HepG2 (cell line): Measurements from ENCODE around the gene SNAP91. TPM values are rescaled to one million over a fixed set of nuclear protein-coding genes. Genes with fewer than 3 reads are reported as not detected.

Experiments used
- ATAC-seq: fragments of 200-7000 bp; cut with Tn5 transposase; 3 replicates; pipeline ENCODE4 v1.9.1; 2020; ENCODE audit warnings: mild to moderate bottlenecking, moderate library complexity
- BruUV-seq: library from RNA; stranded (reverse); fragments of 400-500 nt; replicated peaks from 2 replicates; lab custom pipeline; 2021; lab: Mats Ljungman, UMichigan
- CTCF ChIA-PET: fragments of 300-600 bp; formaldehyde crosslinking; extraction: SDS; loops from one replicate; lab custom pipeline; 2021; ENCODE audit warnings: low total read pairs, inconsistent platforms, low intra/inter-chr PET ratio; lab: Yijun Ruan, JAX
- POLR2A ChIA-PET: fragments of 350-600 bp; sonication (Branson Sonifier 250); formaldehyde crosslinking; loops from one replicate; lab custom pipeline; 2020; ENCODE audit warnings: antibody characterized with exemption, inconsistent platforms; lab: Yijun Ruan, JAX
- DNase-seq: peaks from one replicate; pipeline ENCODE4 v3.0.0-alpha.2; 2015; ENCODE audit warnings: low spot score
- FAIRE-seq: peaks from 3 replicates; lab custom pipeline; 2011; peaks lifted over from hg19 to GRCh38; lab: Jason Lieb, UNC
- H2AFZ ChIP-seq: one replicate; pipeline ENCODE4 v1.6.1; 2011; ENCODE audit warnings: low read length, inconsistent platforms
- H3K27ac ChIP-seq: fragments of 300-600 bp; 3 replicates; pipeline ENCODE4 v1.8.0; 2011; ENCODE audit warnings: mixed run types, mild to moderate bottlenecking, mixed read lengths, low read length, inconsistent platforms; ENCODE audit not compliant: insufficient read depth; ENCODE audit errors: extremely low read length
- H3K27me3 ChIP-seq, 2 experiments: fragments of 200-600 bp in 1 of 2; 2 replicates in 1 of 2; 3 replicates in 1 of 2; pipeline versions ENCODE4 v1.6.0 to v1.8.0; 2011; ENCODE audit warnings: low read length in 2 of 2, mild to moderate bottlenecking in 2 of 2, moderate library complexity in 2 of 2, inconsistent platforms in 1 of 2; ENCODE audit not compliant: insufficient read depth in 2 of 2, control insufficient read depth in 1 of 2
- H3K36me3 ChIP-seq, 2 experiments: fragments of 200-600 bp in 1 of 2; replicated peaks in 1 of 2; 2 replicates in 1 of 2; 3 replicates in 1 of 2; pipeline versions ENCODE4 v1.5.1 to v1.8.0; 2011; ENCODE audit warnings: low read length in 2 of 2, inconsistent platforms in 1 of 2; ENCODE audit not compliant: insufficient read depth in 2 of 2, control insufficient read depth in 1 of 2
- H3K4me1 ChIP-seq: 2 replicates; pipeline ENCODE4 v1.5.1; 2012; ENCODE audit warnings: low read length, inconsistent platforms; ENCODE audit not compliant: insufficient read depth
- H3K4me2 ChIP-seq: 2 replicates; pipeline ENCODE4 v1.6.0; 2011; ENCODE audit warnings: low read depth, low read length, inconsistent platforms
- H3K4me3 ChIP-seq, 3 experiments: fragments of 200-600 bp in 1 of 3; sonication (generic), shearing (Covaris generic) in 1 of 3; replicated peaks in 1 of 3; 2 replicates each; pipeline ENCODE4 v1.5.1; 2011 to 2016; ENCODE audit warnings: low read length in 3 of 3, inconsistent platforms in 2 of 3, low read depth in 2 of 3, mild to moderate bottlenecking in 2 of 3, control low read depth in 1 of 3, mixed read lengths in 1 of 3; ENCODE audit not compliant: insufficient read depth in 1 of 3
- H3K79me2 ChIP-seq: one replicate; pipeline ENCODE4 v1.6.1; 2011; ENCODE audit warnings: low read length, inconsistent platforms; ENCODE audit not compliant: insufficient read depth
- H3K9ac ChIP-seq: 2 replicates; pipeline ENCODE4 v1.6.0; 2011; ENCODE audit warnings: mild to moderate bottlenecking, low read depth, low read length, inconsistent platforms; ENCODE audit not compliant: insufficient read depth
- H3K9me3 ChIP-seq: 2 replicates; pipeline ENCODE4 v1.5.1; 2012; ENCODE audit warnings: mild to moderate bottlenecking, low read length
- H4K20me1 ChIP-seq: 2 replicates; pipeline ENCODE4 v1.6.0; 2011; ENCODE audit warnings: inconsistent platforms, mild to moderate bottlenecking, low read length, moderate library complexity; ENCODE audit not compliant: insufficient read depth
- BRD4 ChIP-seq: sonication (generic); formaldehyde crosslinking; IDR thresholded peaks from 2 replicates; pipeline ENCODE4 v1.4.0; 2020; ENCODE audit warnings: missing genetic modification reagents
- HDAC2 ChIP-seq: sonication (generic); formaldehyde crosslinking; IDR thresholded peaks from 2 replicates; pipeline ENCODE4 v1.4.0; 2020; ENCODE audit warnings: missing genetic modification reagents
- IRX3 ChIP-seq: sonication (generic); formaldehyde crosslinking; IDR thresholded peaks from 2 replicates; pipeline ENCODE4 v1.8.1; 2023; ENCODE audit warnings: mild to moderate bottlenecking, low read depth, missing genetic modification reagents, borderline replicate concordance
- MTF1 ChIP-seq: sonication (generic); formaldehyde crosslinking; IDR thresholded peaks from 2 replicates; pipeline ENCODE4 v1.5.0; 2020; ENCODE audit warnings: missing genetic modification reagents
- NONO ChIP-seq, 2 experiments: fragments of 450-650 bp in 1 of 2; sonication (generic) in 1 of 2; formaldehyde crosslinking in 1 of 2; IDR thresholded peaks in 1 of 2; conservative IDR thresholded peaks in 1 of 2; 2 replicates each; pipeline versions ENCODE4 v1.6.1 to v1.8.0; 2017 to 2022; ENCODE audit warnings: mild to moderate bottlenecking in 1 of 2, missing genetic modification reagents in 1 of 2, moderate library complexity in 1 of 2
- REPIN1 ChIP-seq: sonication (generic); formaldehyde crosslinking; IDR thresholded peaks from 2 replicates; pipeline ENCODE4 v1.8.0; 2022; ENCODE audit warnings: missing genetic modification reagents, low read depth, mild to moderate bottlenecking, borderline replicate concordance
- WIZ ChIP-seq: sonication (generic); formaldehyde crosslinking; IDR thresholded peaks from 2 replicates; pipeline ENCODE4 v1.5.1; 2020; ENCODE audit warnings: mild to moderate bottlenecking, missing genetic modification reagents
- ZBTB8A ChIP-seq: sonication (generic); formaldehyde crosslinking; IDR thresholded peaks from 2 replicates; pipeline ENCODE4 v1.4.0; 2020; ENCODE audit warnings: mild to moderate bottlenecking, low read depth, missing genetic modification reagents, borderline replicate concordance
- ZNF780A ChIP-seq: sonication (generic); formaldehyde crosslinking; IDR thresholded peaks from 2 replicates; pipeline ENCODE4 v1.8.0; 2022; ENCODE audit warnings: mild to moderate bottlenecking, missing genetic modification reagents, moderate library complexity
- ZNF782 ChIP-seq: sonication (generic); formaldehyde crosslinking; IDR thresholded peaks from 2 replicates; pipeline ENCODE4 v1.4.0; 2020; ENCODE audit warnings: missing genetic modification reagents, mild to moderate bottlenecking, borderline replicate concordance
- WGBS: methylation state at CpG from one replicate; pipeline ENCODE4 v1.1.6; 2017; ENCODE audit warnings: low lambda C conversion rate; 5-methylcytosine and 5-hydroxymethylcytosine counted together
- in situ Hi-C: cut with HindIII; loops from 2 replicates; pipeline ENCODE4 v1.10.0; 2017; ENCODE audit warnings: low pct_unique_long_range_greater_than_20kb; ENCODE audit not compliant: extremely low pct_ligation_motif_present
- intact Hi-C: fragments of 100-400 bp; cut with micrococcal nuclease; formaldehyde crosslinking; loops from one replicate; pipeline ENCODE4 v1.10.0; 2022; ENCODE audit not compliant: unreplicated experiment
- polyA plus RNA-seq, 8 experiments: library from polyadenylated mRNA; depleted of rRNA in 3 of 8; stranded (reverse) in 7 of 8; unstranded in 1 of 8; fragments of >200 nt; fragmentation: Illumina TruSeq in 4 of 8; extraction: Trizol in 4 of 8; gene quantifications; 2 replicates each; pipeline versions ENCODE4 v1.2.1 to v1.2.3, GENCODE V29; 2011 to 2016; ENCODE audit warnings: low read depth in 4 of 8, missing spikeins in 1 of 8, mixed read lengths in 1 of 8; ENCODE audit not compliant: insufficient read depth in 1 of 8
- total RNA-seq, 5 experiments: library from RNA; depleted of rRNA; stranded (reverse); fragments of >200 nt; fragmentation: Illumina TruSeq; extraction: Trizol; gene quantifications; 2 replicates each; pipeline ENCODE4 v1.2.3, GENCODE V29; 2016; ENCODE audit warnings: low read depth in 1 of 5

SNAP91 gene
- total and polyA plus RNA-seq, 2 of the 13 experiments (the other 11 are each of a cell fraction or from before 2014, with no cell fraction given): not detected

- TF ChIP-seq WIZ (CRISPR knock-in tag) (no peak), BRD4 (CRISPR knock-in tag) (no peak), MTF1 (CRISPR knock-in tag) (no peak), REPIN1 (CRISPR knock-in tag) (no peak), ZBTB8A (CRISPR knock-in tag) (no peak), ZNF780A (no peak), IRX3 (CRISPR knock-in tag) (no peak), NONO (IDR thresholded peaks at IDR 0.05) (no peak), NONO (CRISPR knock-in tag; conservative IDR thresholded peaks at IDR 0.05) (no peak), ZNF782 (CRISPR knock-in tag) (no peak), HDAC2 (CRISPR knock-in tag) (no peak)
- TF ChIP-seq, all 625 proteins: peak for 0
Measured at GRCh38 chr6:83696674-83697073, 12.2 kb downstream of the SNAP91 start (continued).

GRCh38 chr6:83685481-83685880 lies 23.4 kb downstream of the SNAP91 start:
- H3K9ac ChIP-seq: no peak overlapping the region
- H3K9me3 ChIP-seq: no peaks in the 10 kb centered on the region

More at GRCh38 chr6:83685481-83685880, 23.4 kb downstream of the SNAP91 start:
- no peak overlapping the region for H3K4me3 ChIP-seq
- WGBS: 61% methylated on average over 3 of the region's 3 CpGs
- no peaks in the 10 kb centered on the region for H3K36me3 ChIP-seq
- no peak for FAIRE-seq
- ATAC-seq: no peak
- no peaks in the 10 kb centered on the region; a peak in 1 of 5 replicates for H3K27me3 ChIP-seq
- H3K4me2 ChIP-seq: no peak overlapping the region
- H2AFZ ChIP-seq: no peak overlapping the region
- H3K27ac ChIP-seq: no peak overlapping the region
- TF ChIP-seq NONO (IDR thresholded peaks at IDR 0.05) (no peak), NONO (CRISPR knock-in tag; conservative IDR thresholded peaks at IDR 0.05) (no peak)
- in situ Hi-C loops (no loop called here), intact Hi-C loops (no loop called here)
- BruUV-seq: no TSS peak
- H4K20me1 ChIP-seq: no peaks in the 10 kb centered on the region
- ChIA-PET CTCF (no interaction called here), POLR2A (no interaction called here)
- H3K4me1 ChIP-seq: no peaks in the 10 kb centered on the region
- no peak for DNase-seq
- no peaks in the 10 kb centered on the region for H3K79me2 ChIP-seq
